ENCODE measurements around the gene ZNF679.
"Not testable (repeated sequence)": the region's sequence is repeated elsewhere in the genome, so short reads cannot be mapped to it uniquely, and the experiment has no call there.

GRCh38 chr7:64219710-64220298 lies 8.5 kb upstream of the ZNF679 start:
- not testable (repeated sequence) for TF ChIP-seq CTCF (IDR thresholded peaks at IDR 0.05; ENCODE audit: low read length); EZH2 (optimal IDR thresholded peaks at IDR 0.05; ENCODE audit: low read depth, low read length); EZH2phosphoT487 (IDR thresholded peaks at IDR 0.05; ENCODE audit: low read length)

All from MM.1S (cell line).